MCF 10A (cell line): Measurements from ENCODE around the gene DHX35. TPM values are rescaled to one million over a fixed set of nuclear protein-coding genes. Genes with fewer than 3 reads are reported as not detected.

Source experiments
- BruUV-seq: library from RNA; stranded (reverse); fragments of 400-500 nt; replicated peaks from 2 replicates; lab custom pipeline; 2021; lab: Mats Ljungman, UMichigan
- CTCF ChIA-PET: fragments of 300-600 bp; sonication (Branson Sonifier 250); formaldehyde crosslinking; extraction: SDS; loops from one replicate; lab custom pipeline; 2021; ENCODE audit warnings: antibody characterized with exemption, inconsistent platforms; lab: Yijun Ruan, JAX
- POLR2A ChIA-PET: fragments of 300-600, 350-650 bp; sonication (Branson Sonifier 250); formaldehyde crosslinking; extraction: SDS; loops from one replicate; lab custom pipeline; 2020; ENCODE audit warnings: antibody characterized with exemption, inconsistent platforms; lab: Yijun Ruan, JAX
- DNase-seq: peaks from one replicate; pipeline ENCODE4 v3.0.0-alpha.2; 2018; ENCODE audit not compliant: unreplicated experiment
- H3K27ac Mint-ChIP-seq: one replicate; pipeline ENCODE4 v1.8.0; 2022; ENCODE audit warnings: mild to moderate bottlenecking, low read depth, mixed read lengths; ENCODE audit not compliant: unreplicated experiment
- H3K27me3 Mint-ChIP-seq: one replicate; pipeline ENCODE4 v1.8.0; 2022; ENCODE audit warnings: mixed read lengths; ENCODE audit not compliant: insufficient read depth, unreplicated experiment
- H3K36me3 Mint-ChIP-seq: one replicate; pipeline ENCODE4 v1.8.0; 2022; ENCODE audit warnings: mild to moderate bottlenecking, moderate library complexity, mixed read lengths; ENCODE audit not compliant: insufficient read depth, unreplicated experiment
- H3K4me1 Mint-ChIP-seq: one replicate; pipeline ENCODE4 v1.8.0; 2022; ENCODE audit warnings: mixed read lengths; ENCODE audit not compliant: insufficient read depth, unreplicated experiment
- H3K4me3 Mint-ChIP-seq: one replicate; pipeline ENCODE4 v1.8.0; 2022; ENCODE audit warnings: mild to moderate bottlenecking, moderate library complexity, mixed read lengths; ENCODE audit not compliant: unreplicated experiment
- H3K9me3 Mint-ChIP-seq: one replicate; pipeline ENCODE4 v1.8.0; 2022; ENCODE audit warnings: mixed read lengths; ENCODE audit not compliant: unreplicated experiment
- CTCF ChIP-seq: fragments of 200-600 bp; IDR thresholded peaks from one replicate; pipeline ENCODE4 v1.8.0; 2022; ENCODE audit warnings: antibody characterized with exemption, mild to moderate bottlenecking; ENCODE audit not compliant: unreplicated experiment
- intact Hi-C: fragments of 100-400 bp; cut with micrococcal nuclease; formaldehyde crosslinking; loops from 2 replicates; pipeline ENCODE4 v1.14.1; 2022
- total RNA-seq: library from RNA; stranded (reverse); gene quantifications from 2 replicates; pipeline ENCODE4 v1.2.3, GENCODE V29; 2022

The DHX35 gene
- total RNA-seq, 1 experiment from 2014 or later, result 7.8 TPM

DNA sequence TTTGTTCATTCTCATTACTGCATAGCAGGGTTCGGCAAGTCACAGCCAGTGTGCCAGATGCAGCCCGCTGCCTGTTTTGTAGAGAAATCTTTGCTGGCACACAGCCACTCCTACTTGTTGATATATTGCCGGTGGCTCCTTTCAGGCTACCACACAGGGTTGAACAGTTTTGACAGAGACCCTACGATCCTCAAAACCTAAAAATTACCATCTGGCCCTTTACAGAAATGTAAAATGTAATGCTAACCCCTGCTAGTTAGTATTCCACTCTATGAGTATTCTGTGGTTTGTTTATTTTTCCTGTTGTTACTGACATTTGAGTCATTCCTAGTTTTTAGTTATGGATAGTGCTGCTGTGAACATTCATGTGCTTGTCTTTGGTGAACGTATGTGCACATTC lies 11.5 kb downstream of the DHX35 start:
- CTCF ChIA-PET, result interaction anchor here (0.5 to 2.4 kb wide), 3 partner anchors 11 to 319 kb away, joined by 3 to 16 read pairs (median 13); partner anchors contain the start of gene DHX35
- Mint-ChIP-seq H3K27ac (peak overlapping the region; percentile 19), H3K4me3 (no peak overlapping the region), H3K27me3 (no peaks in the 10 kb centered on the region), H3K4me1 (peaks cover 12% of the 10 kb centered on the region), H3K36me3 (peaks cover 34% of the 10 kb centered on the region), H3K9me3 (no peaks in the 10 kb centered on the region)
- BruUV-seq, result no TSS peak
- peak; percentile 8 for DNase-seq
- intact Hi-C loops, result no loop called here
- no peak for TF ChIP-seq CTCF
- POLR2A ChIA-PET, result interaction anchor here (0.6 to 3.2 kb wide), 4 partner anchors 8 to 649 kb away, joined by 3 to 21 read pairs (median 3); partner anchors contain the start of gene DHX35

GRCh38 chr20:38975539-38976120 lies 13.5 kb downstream of the DHX35 start:
- BruUV-seq, result no TSS peak
- peaks cover 12% of the 10 kb centered on the region for H3K4me1 Mint-ChIP-seq
- no peak for TF ChIP-seq CTCF
- no peak for DNase-seq
- H3K9me3 Mint-ChIP-seq, result no peaks in the 10 kb centered on the region
- no peak overlapping the region for H3K27ac Mint-ChIP-seq
- ChIA-PET CTCF (interaction anchor here (1.2 kb wide), 1 partner anchor 12 kb away, joined by 3 read pairs; no protein-coding TSS in a partner anchor), POLR2A (interaction anchor here (1.0 to 2.6 kb wide), 3 partner anchors 9 to 13 kb away, joined by 3 to 6 read pairs (median 5); partner anchors contain the start of gene DHX35)
- no peak overlapping the region for H3K4me3 Mint-ChIP-seq
- no peaks in the 10 kb centered on the region for H3K27me3 Mint-ChIP-seq
- H3K36me3 Mint-ChIP-seq, result peaks cover 23% of the 10 kb centered on the region
- intact Hi-C loops, result no loop called here

DNA sequence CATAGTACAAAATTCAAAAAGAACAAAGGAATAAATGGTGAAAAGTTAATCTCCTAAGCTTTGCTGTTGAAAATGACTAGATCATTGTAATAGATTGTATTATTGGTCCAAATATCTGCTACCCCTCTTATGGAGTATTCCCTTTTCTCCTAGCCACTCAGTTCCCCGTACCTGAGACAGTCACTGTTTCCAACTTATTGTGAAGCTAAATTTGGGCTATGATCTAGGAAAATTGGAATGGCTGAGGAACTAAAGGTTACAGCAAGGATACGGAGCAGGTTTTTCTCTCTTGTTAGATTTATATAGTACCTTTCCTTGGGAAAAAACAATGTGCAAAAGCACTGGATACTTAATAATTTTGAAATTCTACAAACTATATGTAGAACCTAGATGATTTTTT lies 17.3 kb downstream of the DHX35 start:
- CTCF ChIA-PET, result interaction anchor here (0.6 to 1.9 kb wide), 10 partner anchors 10 to 1989 kb away, joined by 3 to 6 read pairs (median 4); no protein-coding TSS in a partner anchor
- POLR2A ChIA-PET, result interaction anchor here (0.7 to 2.2 kb wide), 2 partner anchors 12 to 16 kb away, joined by 4 to 10 read pairs; partner anchors contain the start of gene DHX35

More for the DNA sequence above, 17.3 kb downstream of the DHX35 start:
- H3K4me3 Mint-ChIP-seq, result no peak overlapping the region
- BruUV-seq, result no TSS peak
- peaks cover 6% of the 10 kb centered on the region for H3K4me1 Mint-ChIP-seq
- H3K9me3 Mint-ChIP-seq, result no peaks in the 10 kb centered on the region
- no peak for TF ChIP-seq CTCF
- H3K27ac Mint-ChIP-seq, result no peak overlapping the region
- no peak for DNase-seq
- H3K27me3 Mint-ChIP-seq, result no peaks in the 10 kb centered on the region
- intact Hi-C loops, result no loop called here
- peaks cover 8% of the 10 kb centered on the region for H3K36me3 Mint-ChIP-seq
